Trophoblast cell (in vitro differentiated cells and primary cell): ENCODE measurements around the gene CEP78.

Experiments
- DNase-seq, 2 donors: peaks; one replicate each; pipeline ENCODE4 v3.0.0-alpha.2; 2016
- H2AFZ ChIP-seq: 2 replicates; pipeline ENCODE4 v1.6.1; 2013; ENCODE audit warnings: low read length, moderate library complexity, mild to moderate bottlenecking; ENCODE audit not compliant: insufficient read depth, poor library complexity
- H2AK5ac ChIP-seq: 2 replicates; pipeline ENCODE4 v1.6.1; 2013; ENCODE audit warnings: mild to moderate bottlenecking, low read length
- H2BK120ac ChIP-seq: 2 replicates; pipeline ENCODE4 v1.6.1; 2013; ENCODE audit warnings: low read length, mild to moderate bottlenecking, moderate library complexity; ENCODE audit not compliant: insufficient read depth, poor library complexity
- H2BK12ac ChIP-seq: 2 replicates; pipeline ENCODE4 v1.6.1; 2013; ENCODE audit warnings: mild to moderate bottlenecking, low read length, moderate library complexity
- H2BK5ac ChIP-seq: 2 replicates; pipeline ENCODE4 v1.6.1; 2013; ENCODE audit warnings: low read length, low read depth, moderate library complexity, mild to moderate bottlenecking; ENCODE audit not compliant: poor library complexity
- H3K14ac ChIP-seq: 2 replicates; pipeline ENCODE4 v1.6.1; 2013; ENCODE audit warnings: mild to moderate bottlenecking, low read length
- H3K18ac ChIP-seq: 2 replicates; pipeline ENCODE4 v1.6.1; 2013; ENCODE audit warnings: mild to moderate bottlenecking, low read length
- H3K23ac ChIP-seq: 2 replicates; pipeline ENCODE4 v1.6.1; 2013; ENCODE audit warnings: low read length
- H3K27ac ChIP-seq: 2 replicates; pipeline ENCODE4 v1.5.1; 2013; ENCODE audit warnings: low read depth, mild to moderate bottlenecking, inconsistent platforms, low read length, moderate library complexity
- H3K27me3 ChIP-seq: 2 replicates; pipeline ENCODE4 v1.6.1; 2013; ENCODE audit warnings: inconsistent platforms, mild to moderate bottlenecking, low read length, moderate library complexity; ENCODE audit not compliant: insufficient read depth
- H3K36me3 ChIP-seq, 2 experiments: 1 replicate in 1 of 2; 2 replicates in 1 of 2; pipeline ENCODE4 v1.6.1; 2013; ENCODE audit warnings: low read length in 2 of 2, mild to moderate bottlenecking in 2 of 2, moderate library complexity in 1 of 2; ENCODE audit not compliant: insufficient read depth in 2 of 2, control insufficient read depth in 1 of 2
- H3K4ac ChIP-seq: 2 replicates; pipeline ENCODE4 v1.6.1; 2013; ENCODE audit warnings: low read depth, mild to moderate bottlenecking, low read length, moderate library complexity
- H3K4me1 ChIP-seq, 2 experiments: 1 replicate in 1 of 2; 2 replicates in 1 of 2; pipeline ENCODE4 v1.6.1; 2013; ENCODE audit warnings: low read length in 2 of 2, mild to moderate bottlenecking in 2 of 2, moderate library complexity in 1 of 2; ENCODE audit not compliant: insufficient read depth in 2 of 2, control insufficient read depth in 1 of 2
- H3K4me2 ChIP-seq: 2 replicates; pipeline ENCODE4 v1.6.1; 2013; ENCODE audit warnings: inconsistent platforms, mild to moderate bottlenecking, low read length, moderate library complexity
- H3K4me3 ChIP-seq: 2 replicates; pipeline ENCODE4 v1.5.1; 2013; ENCODE audit warnings: mild to moderate bottlenecking, low read depth, low read length, inconsistent platforms
- H3K79me1 ChIP-seq: one replicate; pipeline ENCODE4 v1.6.1; 2013; ENCODE audit warnings: low read length
- H3K79me2 ChIP-seq: 2 replicates; pipeline ENCODE4 v1.6.1; 2013; ENCODE audit warnings: low read length, mild to moderate bottlenecking; ENCODE audit not compliant: control insufficient read depth, insufficient read depth, poor library complexity
- H3K9ac ChIP-seq: 2 replicates; pipeline ENCODE4 v1.6.1; 2013; ENCODE audit warnings: mild to moderate bottlenecking, low read length
- H3K9me3 ChIP-seq: 2 replicates; pipeline ENCODE4 v1.6.1; 2013; ENCODE audit warnings: low read depth, mild to moderate bottlenecking, control low read depth, inconsistent platforms, low read length; ENCODE audit not compliant: insufficient read depth
- H4K12ac ChIP-seq: 2 replicates; pipeline ENCODE4 v1.6.1; 2013; ENCODE audit warnings: low read depth, mild to moderate bottlenecking, low read length, moderate library complexity
- H4K8ac ChIP-seq: 2 replicates; pipeline ENCODE4 v1.6.1; 2013; ENCODE audit warnings: low read depth, mild to moderate bottlenecking, low read length, moderate library complexity
- H4K91ac ChIP-seq: one replicate; pipeline ENCODE4 v1.6.1; 2013; ENCODE audit warnings: low read depth, mild to moderate bottlenecking, low read length, moderate library complexity
- WGBS: extraction: QIAGEN DNeasy Blood & Tissue Kit; methylation state at CpG from one replicate; pipeline ENCODE4 v1.1.7; 2013; ENCODE audit warnings: missing lambda C conversion rate; ENCODE audit not compliant: insufficient read length, insufficient coverage; ENCODE audit errors: extremely low coverage; 5-methylcytosine and 5-hydroxymethylcytosine counted together

The CEP78 gene

DNA sequence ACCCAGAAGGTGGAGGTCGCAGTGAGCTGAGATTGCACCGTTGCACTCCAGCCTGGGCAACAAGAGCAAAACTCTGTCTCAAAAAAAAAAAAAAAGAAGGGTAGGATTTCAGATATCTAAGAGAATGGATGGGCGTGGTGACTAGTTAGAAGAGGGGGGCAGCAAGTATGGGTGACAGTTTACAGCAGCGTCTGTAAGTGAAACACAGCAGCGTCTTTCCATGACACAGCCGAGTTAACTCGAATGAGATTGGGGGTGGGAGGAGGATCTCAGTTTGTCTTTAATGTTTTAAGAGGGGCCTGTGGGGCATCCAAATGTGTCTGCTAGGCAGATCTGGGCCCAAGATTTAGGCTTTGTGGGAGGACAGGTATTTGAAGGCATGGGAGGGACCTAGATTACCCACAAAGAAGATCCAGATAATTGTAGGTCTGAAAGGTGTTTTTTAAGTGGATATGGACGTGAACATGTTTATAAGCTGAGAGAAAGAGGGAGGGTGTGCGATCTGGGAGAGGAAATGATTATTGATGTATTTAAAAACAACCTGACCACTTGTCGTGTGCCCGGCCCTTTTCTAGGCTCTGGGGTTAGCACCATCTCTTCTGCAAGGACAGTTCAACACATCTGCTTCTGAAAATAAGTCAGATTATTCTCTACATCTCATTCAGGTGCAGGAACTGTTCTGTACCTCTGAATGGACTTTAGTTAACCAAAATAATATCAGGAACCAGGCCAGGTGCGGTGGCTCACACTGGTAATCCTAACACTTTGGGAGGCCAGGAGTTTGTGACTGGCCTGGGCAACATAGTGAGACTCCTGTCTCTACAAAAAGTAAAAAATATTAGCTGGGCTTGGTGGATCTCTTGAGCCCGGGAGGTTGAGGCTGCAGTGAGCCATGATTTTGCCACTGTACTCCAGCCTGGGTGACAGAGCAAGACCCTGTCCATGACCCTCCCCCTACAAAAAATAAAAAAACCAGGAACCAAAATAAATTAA, 2.5 kb downstream of the CEP78 start:
- H4K91ac ChIP-seq, result no peak overlapping the region
- no peak overlapping the region for H3K9ac ChIP-seq
- peaks cover 0 to 7% of the 10 kb centered on the region in 2 experiments for H3K4me1 ChIP-seq
- 100% methylated on average over 1 of the region's 13 CpGs for WGBS
- H3K9me3 ChIP-seq, result no peaks in the 10 kb centered on the region
- no peak overlapping the region for H2BK120ac ChIP-seq
- no peak overlapping the region for H3K4me3 ChIP-seq
- no peak overlapping the region for H2BK5ac ChIP-seq
- H3K14ac ChIP-seq, result no peak overlapping the region
- no peak overlapping the region for H2AK5ac ChIP-seq
- peak overlapping the region; percentile 14 for H3K4me2 ChIP-seq
- no peaks in the 10 kb centered on the region for H3K27me3 ChIP-seq
- H3K27ac ChIP-seq, result no peak overlapping the region
- no peak overlapping the region for H4K8ac ChIP-seq
- no peak overlapping the region for H2AFZ ChIP-seq
- no peak overlapping the region for H3K23ac ChIP-seq
- H2BK12ac ChIP-seq, result no peak overlapping the region
- no peak overlapping the region for H3K4ac ChIP-seq
- peaks cover 8% of the 10 kb centered on the region for H3K79me2 ChIP-seq
- H4K12ac ChIP-seq, result no peak overlapping the region
- H3K79me1 ChIP-seq, result peaks cover 11% of the 10 kb centered on the region
- peaks cover 3% of the 10 kb centered on the region in 2 experiments for H3K36me3 ChIP-seq
- H3K18ac ChIP-seq, result no peak overlapping the region
- no peak for DNase-seq

DNA sequence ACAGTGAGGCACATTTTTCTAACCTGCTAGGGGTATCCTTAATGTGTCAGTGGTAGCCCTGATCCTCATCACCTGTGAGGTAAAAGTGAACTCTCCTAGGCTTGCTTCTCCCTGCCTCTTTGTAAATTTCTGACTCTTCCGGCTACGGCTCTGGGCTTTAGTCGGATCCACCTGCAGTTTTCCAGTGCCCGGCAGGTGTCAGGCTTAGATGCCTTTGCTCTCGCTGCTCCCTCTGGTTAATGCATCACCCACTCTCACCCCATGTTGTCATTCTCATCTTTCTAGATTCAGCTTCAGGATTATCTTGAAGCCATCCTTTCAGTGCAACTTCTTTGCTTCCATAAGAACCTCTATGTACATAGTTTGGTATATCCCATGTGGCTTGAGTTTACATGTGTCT, 3.6 kb downstream of the CEP78 start:
- no peak overlapping the region for H3K4me3 ChIP-seq
- no peak overlapping the region for H3K9ac ChIP-seq
- H4K8ac ChIP-seq, result no peak overlapping the region
- no peak overlapping the region for H3K27ac ChIP-seq
- DNase-seq, result peak; percentile 19 to 45
- peaks cover 6% of the 10 kb centered on the region in 2 experiments for H3K36me3 ChIP-seq
- H2BK120ac ChIP-seq, result no peak overlapping the region
- H2BK5ac ChIP-seq, result no peak overlapping the region
- H3K14ac ChIP-seq, result no peak overlapping the region
- no peak overlapping the region for H3K4me2 ChIP-seq
- H3K4me1 ChIP-seq, result peaks cover 0 to 4% of the 10 kb centered on the region in 2 experiments
- H3K9me3 ChIP-seq, result no peaks in the 10 kb centered on the region
- H2AK5ac ChIP-seq, result no peak overlapping the region
- no peak overlapping the region for H3K18ac ChIP-seq
- no peak overlapping the region for H2AFZ ChIP-seq
- H3K4ac ChIP-seq, result no peak overlapping the region
- H3K79me1 ChIP-seq, result peaks cover 11% of the 10 kb centered on the region
- no peaks in the 10 kb centered on the region for H3K27me3 ChIP-seq
- H3K79me2 ChIP-seq, result peaks cover 8% of the 10 kb centered on the region
- H2BK12ac ChIP-seq, result no peak overlapping the region
- H4K12ac ChIP-seq, result no peak overlapping the region
- WGBS, result no CpG with 5 or more reads among the region's 5 CpGs
- H3K23ac ChIP-seq, result no peak overlapping the region
- no peak overlapping the region for H4K91ac ChIP-seq

DNA sequence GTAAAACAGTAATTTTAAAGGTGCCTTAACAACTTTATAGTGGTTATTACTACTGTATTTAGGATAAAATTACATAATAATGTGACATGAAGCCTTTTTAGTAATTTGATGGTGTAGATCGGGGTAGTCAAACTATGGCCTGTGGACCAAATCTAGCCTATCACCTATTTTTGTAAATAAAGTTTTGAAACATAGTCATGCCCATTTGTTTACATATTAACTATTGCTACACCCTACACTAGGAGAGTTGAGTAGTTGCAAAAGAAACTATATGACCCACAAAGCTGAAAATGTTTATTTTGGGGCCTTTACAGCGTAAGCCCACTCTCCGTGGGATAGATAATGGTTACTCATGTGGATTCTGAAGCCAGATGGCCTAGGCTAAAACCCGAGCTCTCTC, 6.2 kb downstream of the CEP78 start:
- Histone ChIP-seq H3K4me2 (no peak overlapping the region), H3K27ac (no peak overlapping the region)

DNA sequence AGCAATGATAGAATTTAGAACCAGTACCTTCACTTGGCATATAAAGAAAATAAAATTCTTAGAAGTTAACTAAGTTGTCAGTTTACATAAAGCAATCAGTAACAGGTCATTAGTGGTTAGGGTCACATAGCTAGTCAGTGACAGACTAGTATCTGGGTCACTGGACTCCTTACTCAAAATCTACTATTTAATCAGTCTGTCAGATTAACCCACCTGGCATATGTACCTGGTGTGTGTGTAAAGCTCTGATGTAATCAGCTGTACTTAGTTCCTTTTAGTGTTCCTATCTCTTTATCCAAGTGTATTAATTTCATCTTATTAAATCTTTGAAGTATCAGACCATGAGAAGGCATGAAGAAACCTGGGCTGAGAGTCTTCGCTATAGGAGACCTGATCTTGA, 7.3 kb downstream of the CEP78 start:
- H3K9ac ChIP-seq, result no peak overlapping the region
- H3K14ac ChIP-seq, result no peak overlapping the region
- no peak overlapping the region for H3K4me3 ChIP-seq
- no CpG with 5 or more reads among the region's 1 CpG for WGBS
- H3K27ac ChIP-seq, result no peak overlapping the region
- H3K4me1 ChIP-seq, result no peaks in the 10 kb centered on the region
- no peak overlapping the region for H2BK5ac ChIP-seq
- peaks cover 6% of the 10 kb centered on the region in 2 experiments for H3K36me3 ChIP-seq
- H2BK12ac ChIP-seq, result no peak overlapping the region
- H3K79me2 ChIP-seq, result no peaks in the 10 kb centered on the region
- no peaks in the 10 kb centered on the region for H3K79me1 ChIP-seq
- H3K4me2 ChIP-seq, result no peak overlapping the region
- no peak overlapping the region for H3K4ac ChIP-seq
- no peak for DNase-seq
- H2BK120ac ChIP-seq, result no peak overlapping the region
- no peak overlapping the region for H4K91ac ChIP-seq
- H2AK5ac ChIP-seq, result no peak overlapping the region
- H3K23ac ChIP-seq, result no peak overlapping the region
- no peak overlapping the region for H4K8ac ChIP-seq
- no peak overlapping the region for H3K18ac ChIP-seq
- no peak overlapping the region for H4K12ac ChIP-seq
- no peaks in the 10 kb centered on the region for H3K27me3 ChIP-seq
- no peak overlapping the region for H2AFZ ChIP-seq
- no peaks in the 10 kb centered on the region for H3K9me3 ChIP-seq

More for the DNA sequence above, 6.2 kb downstream of the CEP78 start:
- DNase-seq, result no peak
- no peaks in the 10 kb centered on the region for H3K9me3 ChIP-seq
- H3K36me3 ChIP-seq, result peaks cover 6% of the 10 kb centered on the region in 2 experiments
- no peak overlapping the region for H3K23ac ChIP-seq
- no peak overlapping the region for H2BK12ac ChIP-seq
- H3K27me3 ChIP-seq, result no peaks in the 10 kb centered on the region
- peaks cover 0 to 4% of the 10 kb centered on the region in 2 experiments for H3K4me1 ChIP-seq
- no peak overlapping the region for H2BK120ac ChIP-seq
- no peaks in the 10 kb centered on the region for H3K79me2 ChIP-seq
- no peak overlapping the region for H2AFZ ChIP-seq
- no peak overlapping the region for H3K4me3 ChIP-seq
- no peaks in the 10 kb centered on the region for H3K79me1 ChIP-seq
- no CpG with 5 or more reads among the region's 4 CpGs for WGBS
- H4K91ac ChIP-seq, result no peak overlapping the region
- no peak overlapping the region for H2AK5ac ChIP-seq
- H2BK5ac ChIP-seq, result no peak overlapping the region
- no peak overlapping the region for H3K9ac ChIP-seq
- no peak overlapping the region for H3K4ac ChIP-seq
- H4K8ac ChIP-seq, result no peak overlapping the region
- H4K12ac ChIP-seq, result no peak overlapping the region
- no peak overlapping the region for H3K18ac ChIP-seq
- H3K14ac ChIP-seq, result no peak overlapping the region
